Measurements from ENCODE around the gene TMEM91. TPM values are rescaled to one million over a fixed set of nuclear protein-coding genes. Genes with fewer than 3 reads are reported as not detected.

Gene TMEM91
- total and polyA plus RNA-seq, 7 donors: 0.88 to 3.1 (median 2.0) TPM

GRCh38 chr19:41359741-41360140 is 16.6 kb upstream of the TMEM91 start:
- H3K4me1 ChIP-seq: peaks cover 2% of the 10 kb centered on the region
- peaks cover 0 to 2% (median 0%) of the 10 kb centered on the region in 3 donors for H3K27me3 ChIP-seq (ENCODE audit: insufficient read depth in 3 of 3, low read length in 2 of 3)
- no peak for ATAC-seq
- H3K4me3 ChIP-seq: no peak overlapping the region
- intact Hi-C loops (cut with DNase I): no loop called here
- WGBS, 3 donors: 82 to 100% (median 98%) methylated on average over 1 of the region's 1 CpG
- H3K9me3 ChIP-seq: no peaks in the 10 kb centered on the region
- H3K27ac ChIP-seq: no peak overlapping the region
- TF ChIP-seq CTCF (IDR thresholded peaks at IDR 0.05): no peak
- no peak for DNase-seq
- no peaks in the 10 kb centered on the region for H3K36me3 ChIP-seq (ENCODE audit: insufficient read depth in 1 of 2, low read depth in 1 of 2)

- no peak for TF ChIP-seq CTCF (IDR thresholded peaks at IDR 0.05)
- DNase-seq (no peak), ATAC-seq (no peak)
- no peaks in the 10 kb centered on the region for H3K27me3 ChIP-seq (ENCODE audit: insufficient read depth in 3 of 3, low read length in 2 of 3)
- H3K4me1 ChIP-seq: peaks cover 7% of the 10 kb centered on the region
- H3K27ac ChIP-seq: no peak overlapping the region
- H3K4me3 ChIP-seq: no peak overlapping the region
- 75 to 86% (median 78%) methylated on average over 8 to 10 of the region's 10 CpGs for WGBS, 3 donors
- intact Hi-C loops (cut with DNase I): no loop called here
- no peaks in the 10 kb centered on the region for H3K9me3 ChIP-seq
- no peaks in the 10 kb centered on the region for H3K36me3 ChIP-seq (ENCODE audit: insufficient read depth in 1 of 2, low read depth in 1 of 2)
These were observed 14.0 kb upstream of the TMEM91 start for GRCh38 chr19:41362143-41362847.

GRCh38 chr19:41363371-41363752 is 13.0 kb upstream of the TMEM91 start:
- H3K27me3 ChIP-seq (ENCODE audit: insufficient read depth in 3 of 3, low read length in 2 of 3): no peaks in the 10 kb centered on the region
- ATAC-seq: no peak
- DNase-seq: peak in 1 of 2 donors; percentile 50
- 46 to 48% (median 46%) methylated on average over 6 of the region's 6 CpGs for WGBS, 3 donors
- peak overlapping the region; percentile 93 for H3K27ac ChIP-seq
- intact Hi-C loops (cut with DNase I): no loop called here
- peaks cover 7% of the 10 kb centered on the region for H3K4me1 ChIP-seq
- H3K9me3 ChIP-seq: no peaks in the 10 kb centered on the region
- H3K36me3 ChIP-seq (ENCODE audit: insufficient read depth in 1 of 2, low read depth in 1 of 2): no peaks in the 10 kb centered on the region
- H3K4me3 ChIP-seq: peak overlapping the region; percentile 80
- TF ChIP-seq CTCF (IDR thresholded peaks at IDR 0.05): no peak

- peaks cover 7% of the 10 kb centered on the region for H3K4me1 ChIP-seq
- TF ChIP-seq CTCF (IDR thresholded peaks at IDR 0.05): no peak
- intact Hi-C loops (cut with DNase I): no loop called here
- no peaks in the 10 kb centered on the region for H3K9me3 ChIP-seq
- peak within 1 kb of the TSS; percentile 93 for H3K27ac ChIP-seq
- ATAC-seq (peak; percentile 96 to 98 (median 98)), DNase-seq (peak; percentile 98 to 99)
- no peaks in the 10 kb centered on the region for H3K27me3 ChIP-seq (ENCODE audit: insufficient read depth in 3 of 3, low read length in 2 of 3)
- WGBS, 3 donors: 0 to 1% (median 0%) methylated on average over 56 of the region's 56 CpGs
- no peaks in the 10 kb centered on the region for H3K36me3 ChIP-seq (ENCODE audit: insufficient read depth in 1 of 2, low read depth in 1 of 2)
- H3K4me3 ChIP-seq: peak within 1 kb of the TSS; percentile 80
These were observed 12.4 kb upstream of the TMEM91 start, which contains the start of gene B9D2 for GRCh38 chr19:41363753-41364523. TSS of gene B9D2 (minus strand) at chr19:41364149. CDS start at chr19:41363519, 630 bp downstream.
